Stimulated activated CD8-positive, alpha-beta memory T cell treated with anti-CD3 and anti-CD28 coated beads, Interleukin-12 subunit alpha, Interleukin-12 subunit beta, amount 100 ng/mL, for 1 hour (primary cell): Measurements from ENCODE around the gene TRAF3.
A peak's percentile ranks its signal among the peaks of the same experiment; 100 is the strongest.

Experiments
- DNase-seq: peaks from one replicate; pipeline ENCODE4 v3.0.0-alpha.2; 2020; ENCODE audit warnings: low read depth

The TRAF3 gene

DNA sequence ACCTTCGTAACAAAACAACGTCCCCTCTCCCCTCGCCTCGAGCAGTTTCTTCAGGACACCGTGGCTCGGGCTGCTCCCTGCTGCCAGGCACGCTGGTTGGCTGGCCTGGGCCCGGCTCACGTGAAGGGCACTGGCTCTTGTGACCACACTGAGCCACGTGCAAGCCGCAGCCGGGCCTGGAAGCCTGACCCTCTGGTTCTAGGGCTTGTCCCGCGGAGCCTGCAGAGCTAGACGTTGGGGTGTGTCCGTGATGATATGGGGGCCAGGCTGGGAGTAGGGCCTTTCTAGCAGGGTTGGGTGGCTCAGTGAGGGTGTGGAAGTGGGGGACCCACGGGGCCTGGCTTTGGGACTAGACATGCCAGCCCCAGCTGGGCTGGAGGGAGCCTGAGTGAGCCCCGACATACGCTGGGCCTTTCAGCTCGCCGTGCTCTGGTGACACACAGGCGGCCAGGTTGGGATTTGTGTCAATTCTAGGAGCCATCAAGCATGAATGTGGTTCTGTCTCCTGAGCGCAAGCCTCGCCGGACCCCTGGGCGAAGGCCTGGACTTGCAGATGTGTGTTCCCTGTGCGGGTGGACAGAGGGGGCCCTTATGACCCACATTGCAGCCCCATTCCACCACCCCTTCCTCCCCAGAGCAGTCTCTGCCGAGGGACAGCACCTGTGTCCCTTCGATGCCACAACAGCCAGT is 131.7 kb downstream of the TRAF3 start:
- no peak for DNase-seq

DNA sequence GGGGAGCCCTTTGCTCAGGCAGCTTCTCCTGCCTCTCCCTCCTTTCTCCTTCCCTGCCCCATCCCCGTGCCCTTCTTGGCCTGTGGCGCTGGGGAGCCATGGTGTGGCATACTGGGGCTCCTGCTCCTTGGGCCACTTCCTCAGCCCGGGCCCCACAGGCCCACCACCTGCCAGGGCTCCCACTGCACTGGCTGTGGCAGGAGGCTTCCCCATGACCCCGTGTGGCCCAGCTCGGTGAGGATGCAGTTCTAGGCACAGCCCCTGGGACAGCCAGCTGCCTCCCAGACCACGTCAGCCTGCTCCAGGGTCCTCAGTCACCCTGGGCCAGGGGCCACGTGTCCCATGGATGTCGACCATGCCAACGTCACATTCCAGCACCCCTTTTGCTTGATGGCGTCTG is 132.2 kb downstream of the TRAF3 start:
- DNase-seq: no peak

DNA sequence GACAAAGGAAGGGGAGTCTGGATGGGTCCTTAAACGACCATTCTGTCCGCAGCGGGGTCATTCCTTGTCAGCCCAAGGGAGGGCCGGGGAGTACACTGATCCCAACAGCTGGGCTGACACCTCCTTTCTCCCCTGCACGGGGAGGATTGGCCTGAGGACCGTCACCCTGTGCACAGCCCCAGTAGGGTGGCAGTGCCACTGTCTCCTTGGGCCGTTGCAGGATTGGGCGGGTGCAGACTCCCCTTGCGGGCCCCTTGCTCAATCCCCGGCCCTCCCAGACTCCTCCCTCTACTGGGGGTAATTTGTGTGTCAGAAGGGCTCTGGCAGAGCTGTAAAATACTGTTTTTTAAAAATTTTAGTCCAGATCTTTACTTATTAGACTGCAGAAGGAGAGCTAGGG is 132.7 kb downstream of the TRAF3 start:
- DNase-seq: no peak

DNA sequence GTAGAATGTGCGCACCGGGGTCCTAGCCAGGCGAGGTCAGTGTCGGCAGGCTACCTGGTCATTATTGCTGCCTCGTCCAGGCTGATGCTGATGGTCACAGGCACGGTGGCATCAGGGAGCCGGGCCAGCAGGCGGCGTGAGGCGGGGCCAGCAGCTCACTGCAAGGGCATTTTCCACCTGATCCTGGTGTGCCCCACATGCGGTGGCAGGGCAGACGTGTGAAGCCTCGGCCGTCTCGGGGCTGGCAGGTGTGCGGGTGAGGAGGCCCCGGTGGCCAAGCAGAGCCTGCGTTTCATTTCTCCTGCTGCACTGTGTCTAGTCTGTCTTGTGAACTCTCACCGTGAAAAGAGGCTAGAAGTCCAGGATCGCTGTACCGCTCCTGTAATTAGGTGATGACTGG is 133.2 kb downstream of the TRAF3 start:
- no peak for DNase-seq

DNA sequence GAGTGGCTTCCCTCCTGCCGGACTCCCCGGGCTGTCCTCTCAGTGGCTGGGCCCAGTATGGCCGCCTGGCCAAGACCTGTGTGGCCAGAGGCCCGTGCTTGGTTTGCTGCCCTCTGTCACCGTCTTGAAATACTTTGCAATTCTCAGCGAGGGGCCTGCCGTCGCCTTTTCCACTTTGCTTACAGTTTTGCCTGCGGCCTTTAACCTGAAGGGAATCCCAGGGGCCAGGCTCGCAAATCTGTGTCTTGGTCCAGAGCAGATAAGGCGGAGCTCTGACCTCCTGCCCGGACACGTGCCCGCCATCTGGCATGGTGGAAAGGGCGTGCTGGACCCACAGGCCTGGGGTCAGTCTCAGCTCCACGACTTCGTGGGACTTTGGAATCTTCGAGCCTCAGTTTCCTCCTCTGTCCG is 134.3 kb downstream of the TRAF3 start:
- DNase-seq: no peak

DNA sequence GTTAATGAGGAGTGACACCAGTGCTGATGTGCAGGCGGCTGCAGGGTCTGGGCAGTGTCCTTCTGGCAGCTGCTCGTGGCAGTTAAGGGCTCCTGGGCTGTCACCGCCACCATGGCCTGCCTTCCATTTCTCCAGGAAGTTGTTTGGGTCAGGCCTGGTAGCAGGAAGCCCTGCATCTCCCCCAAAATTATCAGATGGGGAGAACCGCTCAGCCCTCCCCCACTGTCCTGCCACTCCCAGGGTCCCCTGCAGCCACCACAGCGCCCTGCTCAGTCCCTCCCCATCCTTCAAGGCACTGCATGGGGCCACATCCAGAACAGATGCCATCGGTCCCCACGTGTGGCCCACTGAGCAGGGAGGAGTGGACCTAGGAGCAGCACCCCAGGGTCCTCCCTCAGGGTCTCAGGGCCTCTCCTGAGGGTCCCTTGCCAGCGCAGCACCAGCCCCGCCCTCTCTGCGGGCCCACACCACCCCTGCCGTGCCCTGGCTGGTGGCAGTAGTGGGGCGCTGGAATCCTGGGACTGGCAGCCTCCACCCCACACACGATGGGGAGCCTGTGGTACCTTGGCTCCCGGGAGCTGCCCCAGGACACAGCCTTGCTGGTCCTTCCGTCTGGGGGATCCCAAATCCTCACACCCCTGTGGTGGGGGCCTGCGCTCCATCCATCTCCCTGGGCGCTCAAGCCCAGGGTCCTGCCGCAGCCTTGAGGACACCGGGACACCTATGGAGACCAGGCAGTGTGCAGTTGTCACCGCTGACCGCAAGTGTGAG is 134.9 kb downstream of the TRAF3 start:
- DNase-seq: no peak

DNA sequence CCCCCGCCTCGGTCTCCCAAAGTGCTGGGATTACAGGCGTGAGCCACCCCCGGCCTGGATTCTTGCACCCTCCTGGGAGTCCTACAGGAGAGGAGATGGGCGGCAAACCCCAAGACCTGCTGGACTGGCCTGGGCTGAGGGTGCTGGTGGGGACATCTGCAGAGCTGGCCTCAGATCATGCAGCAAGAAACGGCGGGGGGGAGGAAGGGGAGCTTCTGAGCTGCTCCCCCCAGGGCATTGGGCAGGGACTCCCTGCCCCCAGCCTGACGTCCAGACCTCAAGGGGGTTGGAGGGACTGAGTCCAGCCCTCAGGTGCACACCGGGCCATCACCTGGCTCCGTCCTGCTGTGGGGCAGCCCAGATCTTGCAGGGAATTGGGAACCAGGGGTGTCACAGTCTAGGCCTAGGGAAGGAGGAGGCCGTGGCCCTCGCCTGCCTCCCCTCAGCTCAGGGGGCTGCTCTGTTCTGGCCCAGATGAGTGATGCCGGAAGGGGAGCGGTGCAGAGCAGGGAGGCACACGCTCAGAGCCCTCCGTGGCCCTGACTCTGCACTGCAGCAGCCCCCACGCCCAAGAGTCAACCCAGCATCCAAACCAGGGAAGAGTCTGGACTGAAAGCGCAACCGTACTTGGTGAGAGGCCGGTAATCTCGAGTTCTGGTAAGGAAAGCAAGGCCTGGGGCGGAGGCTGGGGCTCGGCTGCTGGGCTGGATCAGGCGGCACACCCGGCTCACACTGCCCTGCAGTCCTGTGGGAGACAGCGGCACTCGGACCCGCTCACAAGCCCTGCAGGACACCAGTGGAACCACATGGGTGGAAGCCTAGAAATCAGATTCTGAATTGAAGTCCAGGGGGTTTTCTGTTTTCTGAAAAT is 136.3 kb downstream of the TRAF3 start:
- DNase-seq: no peak

DNA sequence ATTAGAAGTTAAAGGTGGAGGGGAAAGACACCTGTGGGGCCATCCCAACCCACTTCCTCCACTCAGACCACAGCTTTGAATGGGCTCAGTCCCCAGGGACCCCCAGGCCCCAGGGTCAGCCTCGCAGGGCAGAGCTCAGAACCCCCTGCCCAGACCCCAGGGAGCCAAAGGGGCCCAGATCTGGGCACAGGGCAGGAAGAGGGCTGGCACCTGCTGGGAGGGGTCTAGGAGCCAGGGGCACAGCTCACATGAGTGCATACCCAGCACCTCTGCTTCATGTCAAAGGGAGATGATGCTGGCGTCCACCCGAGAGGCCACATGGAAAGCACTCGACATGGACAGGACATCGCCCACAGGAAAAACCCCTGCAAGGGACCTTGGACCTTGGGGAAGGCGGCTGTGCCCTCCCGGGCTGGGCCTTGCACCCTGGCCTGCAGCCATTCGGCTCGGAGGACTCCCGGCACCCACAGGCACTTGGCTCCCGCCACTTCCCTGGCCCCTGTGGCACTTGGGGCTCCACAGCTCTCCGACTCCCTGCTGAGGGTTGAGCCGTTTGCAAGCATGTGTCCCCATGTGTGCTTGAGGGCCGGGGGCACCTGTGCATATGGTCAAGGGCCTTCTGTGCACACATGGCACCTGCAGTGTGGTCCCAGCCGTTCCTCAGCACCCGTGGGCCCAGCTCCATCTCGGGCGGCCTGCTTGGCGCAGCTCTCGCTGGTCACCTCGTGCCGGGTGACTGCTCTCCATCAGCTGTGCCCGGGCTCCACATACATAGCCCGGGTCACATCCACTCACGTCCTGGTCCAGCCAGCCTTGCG is 137.4 kb downstream of the TRAF3 start:
- no peak for DNase-seq

DNA sequence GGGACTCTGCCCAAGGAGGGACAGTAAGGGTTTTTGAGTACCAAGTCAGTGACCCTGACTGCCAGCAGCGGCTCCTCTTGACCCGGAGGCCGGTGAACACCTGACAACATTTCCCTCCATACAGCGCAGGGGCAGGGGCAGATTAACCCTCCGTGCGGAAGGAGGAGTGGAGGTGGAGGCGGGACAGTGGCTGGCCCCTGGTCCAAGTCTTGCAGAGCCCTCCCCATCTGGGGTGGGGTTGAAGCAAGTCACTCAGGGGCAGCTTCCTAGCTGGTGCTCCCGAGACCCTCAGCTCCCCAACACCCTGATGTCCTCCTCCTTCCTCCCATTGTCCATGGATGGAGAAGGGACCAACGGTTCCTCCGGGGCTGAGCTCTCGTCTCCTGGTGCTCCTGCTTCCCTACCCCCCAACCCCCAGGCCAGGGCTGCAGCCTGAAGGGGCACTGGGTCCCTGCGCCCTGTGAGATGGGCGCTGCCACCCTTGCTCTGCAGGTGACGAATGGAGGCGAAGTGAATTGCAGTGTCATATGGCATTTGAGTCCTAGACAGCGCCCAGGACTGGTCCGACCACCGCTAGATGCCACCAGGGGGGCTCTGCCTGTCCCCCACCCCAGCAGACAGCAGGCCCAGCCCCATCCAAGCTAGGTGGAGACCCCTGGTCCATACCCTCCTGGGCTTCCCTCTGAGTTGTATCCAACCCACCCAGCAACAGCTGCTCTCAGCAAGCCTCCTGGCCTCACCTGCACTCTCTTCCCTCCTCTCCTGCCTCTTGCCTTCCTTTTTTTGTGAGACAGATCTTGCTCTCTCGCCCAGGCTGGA is 138.3 kb downstream of the TRAF3 start:
- DNase-seq: no peak

DNA sequence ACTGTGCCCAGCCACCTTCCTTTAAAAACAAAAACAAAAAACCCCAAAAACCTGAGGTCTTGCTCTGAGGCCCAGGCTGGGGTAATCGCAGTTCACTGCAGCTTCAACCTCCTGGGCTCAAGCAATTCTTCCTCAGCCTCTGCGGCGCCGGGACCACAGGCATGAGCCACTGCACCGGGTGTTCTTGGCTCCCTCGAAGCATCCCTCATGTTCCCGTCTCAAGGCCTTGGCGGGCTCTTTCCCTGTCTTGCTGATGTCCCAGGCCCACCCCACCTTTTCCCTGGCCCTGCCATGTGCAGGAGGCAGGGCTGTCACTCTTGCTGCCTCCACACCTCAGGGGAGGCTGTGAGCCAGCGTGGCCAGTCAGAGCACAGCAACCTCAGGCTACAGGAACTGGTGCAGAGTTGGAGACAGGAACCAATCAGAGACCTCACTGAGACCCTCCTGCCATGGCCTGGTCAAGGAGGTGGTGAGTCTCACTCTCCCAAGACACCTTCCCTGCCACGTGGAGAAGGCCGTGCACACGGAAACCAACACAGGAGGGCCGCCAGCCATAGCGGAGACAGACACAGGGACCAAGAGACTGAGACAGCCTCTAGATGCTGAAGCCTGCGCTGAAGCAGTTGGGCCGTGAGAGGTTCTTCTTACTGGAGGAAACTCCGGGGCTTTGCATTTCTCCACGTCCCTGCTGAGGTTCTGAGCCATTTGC is 139.3 kb downstream of the TRAF3 start:
- DNase-seq: no peak

DNA sequence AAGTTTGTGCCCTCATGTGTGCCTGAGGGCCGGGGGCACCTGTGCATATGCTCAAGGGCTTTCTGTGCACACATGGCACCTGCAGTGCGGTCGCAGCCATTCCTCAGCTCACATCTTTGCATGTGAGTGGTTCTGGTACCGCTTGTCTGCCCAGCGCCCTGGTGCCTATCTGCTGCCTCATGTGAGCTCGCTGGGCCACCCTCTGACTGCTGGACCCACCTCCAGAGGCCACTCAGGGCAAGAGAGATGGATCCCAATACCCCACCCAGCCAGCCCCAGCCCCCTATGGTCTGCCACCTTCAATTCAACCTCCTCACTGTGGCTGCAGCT is 139.8 kb downstream of the TRAF3 start:
- DNase-seq: no peak

DNA sequence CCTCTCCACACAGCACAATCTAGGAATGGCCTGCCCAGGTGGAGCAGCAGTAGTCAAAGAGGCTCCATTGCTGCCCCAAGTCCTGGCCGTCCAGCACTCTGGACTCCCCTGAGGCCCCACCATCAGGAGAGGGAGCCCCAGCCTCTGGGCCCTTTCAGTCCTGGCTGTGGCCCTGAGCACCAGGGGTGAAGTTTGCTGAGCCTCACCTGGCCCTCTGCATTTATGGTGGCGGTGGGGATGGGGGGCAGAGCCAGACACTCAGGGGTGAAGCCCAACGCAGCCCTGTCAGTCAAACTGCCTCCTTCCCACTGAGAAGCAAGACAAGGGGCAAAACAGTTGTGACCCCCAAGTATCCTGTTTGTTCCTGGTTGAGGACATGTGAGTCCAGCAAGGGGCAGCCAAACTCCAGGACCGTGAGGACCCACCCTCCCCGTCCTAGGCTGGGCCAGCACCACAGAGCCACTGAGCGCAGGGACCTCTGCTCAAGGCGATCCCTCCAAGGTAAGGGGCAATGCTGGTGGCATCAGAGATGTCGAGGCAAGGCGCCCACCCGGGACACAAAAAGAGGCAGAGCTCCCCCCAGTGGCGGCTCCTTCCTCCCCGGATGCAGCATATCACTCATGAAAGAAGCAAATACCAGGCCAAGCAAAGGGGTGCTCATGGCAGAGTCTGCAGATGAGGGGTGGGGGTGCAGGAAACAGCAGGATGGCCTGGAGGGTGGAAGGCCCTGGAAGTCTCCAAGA is 140.4 kb downstream of the TRAF3 start:
- DNase-seq: peak; percentile 36

DNA sequence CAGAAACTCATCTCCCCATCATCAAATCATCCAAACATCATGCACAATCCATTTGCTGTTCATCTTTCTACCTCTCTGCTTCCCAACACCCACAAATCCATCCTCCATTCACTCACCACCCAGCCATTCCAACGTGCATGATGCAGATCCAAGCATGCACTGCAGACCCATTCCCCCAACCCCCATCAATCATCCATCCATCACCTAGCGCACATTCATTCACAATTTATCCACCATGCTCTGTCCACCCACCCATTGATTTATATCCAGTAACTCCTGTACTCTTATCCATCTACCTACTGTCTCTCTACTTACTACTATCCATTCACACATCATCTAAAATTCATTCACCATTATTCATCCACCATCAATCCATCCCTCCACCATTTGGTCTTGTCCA is 141.2 kb downstream of the TRAF3 start:
- no peak for DNase-seq

DNA sequence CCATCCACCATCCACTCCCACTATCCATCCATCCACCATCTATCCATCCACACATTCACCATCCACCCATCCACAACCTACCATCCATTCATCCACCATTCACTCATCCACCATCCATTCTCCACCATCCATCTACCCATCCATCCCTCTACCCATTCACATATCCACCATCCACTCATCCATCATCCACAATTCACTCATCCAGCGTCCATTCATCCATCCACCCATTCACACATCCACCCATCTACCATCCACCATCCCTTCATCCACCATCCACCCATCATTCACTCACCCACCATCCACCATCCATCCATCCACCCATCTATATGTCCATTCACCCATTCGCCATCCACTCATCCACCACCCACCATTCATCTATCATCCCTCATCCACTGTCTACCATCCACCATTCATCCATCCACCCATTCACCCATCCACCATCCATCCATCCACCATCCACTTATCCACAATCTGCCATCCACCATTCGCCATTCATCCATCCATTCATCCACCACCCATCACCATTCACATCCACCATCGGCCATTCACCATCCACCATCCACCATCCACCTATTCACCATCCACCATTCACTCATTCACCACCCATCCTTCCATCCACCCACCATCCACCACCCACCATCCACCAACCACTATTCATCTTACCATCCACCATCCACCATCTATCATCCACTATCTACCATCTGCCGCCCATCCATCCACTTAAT is 143.2 kb downstream of the TRAF3 start:
- DNase-seq: no peak

DNA sequence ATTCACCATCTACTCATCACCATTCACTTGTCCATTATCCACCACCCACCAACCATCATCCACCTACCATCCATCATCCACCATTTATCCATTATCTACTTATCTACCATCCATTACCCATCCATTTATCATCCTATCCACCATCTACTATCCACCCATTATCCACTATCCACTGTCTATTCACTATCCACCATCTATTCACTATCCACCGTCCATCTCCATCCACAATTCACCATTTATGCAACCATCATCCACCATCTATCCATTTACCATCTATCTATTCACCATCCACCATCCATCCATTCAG is 143.7 kb downstream of the TRAF3 start:
- DNase-seq: no peak

DNA sequence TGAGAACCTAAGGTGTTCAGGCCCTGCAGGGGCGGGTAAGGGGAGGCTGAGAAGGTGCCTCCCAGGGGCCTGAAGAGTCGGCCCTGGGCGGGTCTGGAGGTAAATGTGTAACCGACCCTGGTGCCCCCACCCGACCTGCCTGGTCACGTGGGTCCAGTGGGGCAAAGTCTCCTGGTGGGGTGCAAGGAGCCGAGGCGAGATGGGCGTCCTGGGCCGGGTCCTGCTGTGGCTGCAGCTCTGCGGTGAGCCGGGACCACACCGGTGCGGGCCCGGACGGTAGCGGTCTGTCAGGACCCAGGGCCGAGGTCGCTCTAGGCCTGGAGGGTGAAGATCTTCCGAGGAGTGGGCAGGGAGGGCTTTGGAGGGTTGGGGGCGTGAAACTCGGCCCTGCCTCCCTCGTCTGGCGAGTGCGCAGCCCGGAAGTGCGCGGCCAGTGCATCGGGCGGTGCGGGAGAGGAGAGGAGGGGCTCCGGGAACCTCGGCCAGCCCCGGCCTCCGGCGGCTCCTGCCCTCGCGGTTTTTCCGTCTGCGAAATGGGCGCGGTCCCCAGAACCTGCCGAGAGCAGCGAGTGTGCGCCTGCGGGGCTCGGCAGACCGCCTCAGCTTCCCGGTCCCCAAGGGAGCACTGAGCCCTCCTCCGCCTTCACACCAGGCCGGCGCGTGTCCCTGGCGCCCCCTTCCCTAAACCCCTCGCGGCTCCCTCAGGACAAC is 145.4 kb downstream of the TRAF3 start, which contains the start of gene AMN:
Gene AMN, plus strand, starts transcription at position 174 of the 711 bp plus-strand sequence. Its CDS starts 26 bp downstream, at position 200.
- no peak for DNase-seq

DNA sequence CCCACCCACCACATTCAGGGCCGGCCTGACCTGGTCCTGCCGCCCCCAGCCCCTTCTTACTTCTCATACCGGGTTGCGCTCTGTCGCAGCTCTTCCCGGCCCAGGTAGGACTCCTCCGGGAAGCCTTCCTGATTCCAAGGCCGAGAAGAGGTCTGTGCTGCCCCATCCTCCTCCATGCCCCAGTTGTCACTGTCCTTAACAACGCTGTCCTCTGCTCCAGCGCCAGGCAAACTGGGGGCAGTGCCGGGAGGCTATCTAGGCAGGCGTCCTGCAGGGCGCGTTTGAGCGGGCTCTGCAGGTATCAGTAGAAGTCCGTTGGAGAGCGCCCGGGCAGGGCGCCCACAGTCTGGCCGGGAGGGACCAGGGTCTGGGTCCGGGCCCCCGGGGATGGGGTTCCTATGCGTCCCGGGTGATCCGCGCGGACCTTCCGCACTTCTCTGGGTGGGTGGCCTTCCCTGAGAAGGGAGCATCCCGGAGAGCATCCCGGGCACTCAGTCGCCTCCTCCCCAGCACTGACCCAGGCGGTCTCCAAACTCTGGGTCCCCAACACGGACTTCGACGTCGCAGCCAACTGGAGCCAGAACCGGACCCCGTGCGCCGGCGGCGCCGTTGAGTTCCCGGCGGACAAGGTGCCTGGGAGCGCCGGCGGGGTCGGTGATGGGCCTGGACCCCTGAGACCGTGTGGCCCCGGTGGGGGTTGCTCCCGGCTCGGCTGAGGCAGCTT is 146.1 kb downstream of the TRAF3 start:
- DNase-seq: no peak

DNA sequence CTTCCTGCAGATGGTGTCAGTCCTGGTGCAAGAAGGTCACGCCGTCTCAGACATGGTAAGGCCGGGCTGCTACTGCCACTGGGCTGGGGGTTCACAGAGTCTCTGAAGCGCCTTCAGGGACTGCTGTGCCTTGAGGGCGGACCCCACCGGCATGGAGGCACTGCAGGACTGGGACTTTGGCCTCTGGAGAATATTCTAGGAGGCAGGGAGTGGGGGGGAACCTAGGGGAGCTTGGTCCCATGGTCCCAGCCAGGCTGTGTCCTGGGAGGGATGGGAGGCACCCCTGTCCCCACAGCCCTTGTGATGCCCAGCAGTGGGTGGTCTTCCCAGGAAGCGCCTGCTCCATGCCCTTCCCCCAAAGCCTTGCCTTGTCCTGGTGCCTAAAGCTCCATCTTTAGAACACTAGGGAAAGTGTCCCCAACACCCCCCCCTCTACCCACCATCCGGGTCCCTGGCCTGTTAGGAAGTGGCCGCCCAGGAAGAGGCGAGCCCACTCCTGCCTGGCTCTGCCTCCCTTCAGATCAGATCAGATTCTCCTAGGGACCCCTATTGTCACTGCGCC is 146.8 kb downstream of the TRAF3 start:
- no peak for DNase-seq
